HEK293T (cell line): Measurements from ENCODE around the gene ANK2.

Experiments used
- CTCF ChIA-PET: fragments of 350-600 bp; formaldehyde crosslinking; extraction: SDS; loops from one replicate; lab custom pipeline; 2021; ENCODE audit warnings: antibody characterized with exemption, inconsistent platforms; lab: Yijun Ruan, JAX
- POLR2A ChIA-PET: fragments of 350-600 bp; formaldehyde crosslinking; extraction: SDS; loops from one replicate; lab custom pipeline; 2020; ENCODE audit warnings: antibody characterized with exemption, inconsistent platforms; lab: Yijun Ruan, JAX
- DNase-seq: peaks from one replicate; pipeline ENCODE4 v3.0.0; 2012; ENCODE audit warnings: mixed read lengths; ENCODE audit errors: extremely low spot score
- ARNT ChIP-seq: fragments of 450-650 bp; IDR thresholded peaks from 2 replicates; pipeline ENCODE4 v1.6.1; 2017; ENCODE audit warnings: mild to moderate bottlenecking
- BHLHE40 ChIP-seq: fragments of 450-650 bp; IDR thresholded peaks from 2 replicates; pipeline ENCODE4 v1.6.1; 2016; ENCODE audit warnings: mild to moderate bottlenecking, moderate library complexity, borderline replicate concordance
- CTBP1 ChIP-seq: fragments of 450-650 bp; IDR thresholded peaks from 2 replicates; pipeline ENCODE4 v1.6.1; 2016; ENCODE audit warnings: borderline replicate concordance
- ELF4 ChIP-seq: fragments of 450-650 bp; IDR thresholded peaks from 2 replicates; pipeline ENCODE4 v1.6.1; 2017; ENCODE audit warnings: antibody characterized with exemption
- FOXA1 ChIP-seq: fragments of 450-650 bp; IDR thresholded peaks from 2 replicates; pipeline ENCODE4 v1.6.1; 2016; ENCODE audit warnings: mild to moderate bottlenecking
- FOXK2 ChIP-seq: fragments of 450-650 bp; IDR thresholded peaks from 2 replicates; pipeline ENCODE4 v1.6.1; 2016; ENCODE audit warnings: mild to moderate bottlenecking
- FOXM1 ChIP-seq: fragments of 450-650 bp; IDR thresholded peaks from 2 replicates; pipeline ENCODE4 v1.6.1; 2017; ENCODE audit warnings: mild to moderate bottlenecking, borderline replicate concordance
- HDGF ChIP-seq: fragments of 450-650 bp; IDR thresholded peaks from 2 replicates; pipeline ENCODE4 v1.6.1; 2017; ENCODE audit warnings: antibody characterized with exemption, borderline replicate concordance
- L3MBTL2 ChIP-seq: fragments of 450-650 bp; conservative IDR thresholded peaks from 2 replicates; pipeline ENCODE4 v1.6.1; 2016; ENCODE audit warnings: mild to moderate bottlenecking
- LEF1 ChIP-seq: fragments of 450-650 bp; IDR thresholded peaks from 2 replicates; pipeline ENCODE4 v1.6.1; 2017; ENCODE audit warnings: mild to moderate bottlenecking, borderline replicate concordance
- NFRKB ChIP-seq: fragments of 450-650 bp; IDR thresholded peaks from 2 replicates; pipeline ENCODE4 v1.6.1; 2016; ENCODE audit warnings: mild to moderate bottlenecking, moderate library complexity
- PKNOX1 ChIP-seq: fragments of 450-650 bp; IDR thresholded peaks from 2 replicates; pipeline ENCODE4 v1.6.1; 2016
- SP1 ChIP-seq: fragments of 450-650 bp; IDR thresholded peaks from 2 replicates; pipeline ENCODE4 v1.6.1; 2017
- SUZ12 ChIP-seq: fragments of 450-650 bp; IDR thresholded peaks from 2 replicates; pipeline ENCODE4 v1.6.1; 2016; ENCODE audit warnings: mild to moderate bottlenecking
- TARDBP ChIP-seq: fragments of 450-650 bp; IDR thresholded peaks from 2 replicates; pipeline ENCODE4 v1.6.1; 2016
- ZNF384 ChIP-seq: fragments of 450-650 bp; IDR thresholded peaks from 2 replicates; pipeline ENCODE4 v1.6.1; 2016

Gene ANK2

GRCh38 chr4:113083346-113083745, 33.9 kb downstream of the ANK2 start:
- ChIA-PET POLR2A (no interaction called here), CTCF (no interaction called here)
- no peak for DNase-seq

GRCh38 chr4:113086172-113086695, 36.8 kb downstream of the ANK2 start:
- POLR2A ChIA-PET: no interaction called here
- TF ChIP-seq ELF4 (no peak), HDGF (no peak), BHLHE40 (no peak), ARNT (no peak), SP1 (no peak), PKNOX1 (no peak), CTBP1 (no peak), LEF1 (no peak), FOXA1 (no peak), FOXK2 (no peak), L3MBTL2 (no peak), SUZ12 (no peak), TARDBP (no peak), FOXM1 (no peak), NFRKB (no peak), ZNF384 (no peak)
- CTCF ChIA-PET: no interaction called here

More at GRCh38 chr4:113083346-113083745, 33.9 kb downstream of the ANK2 start:
- TF ChIP-seq CTBP1 (no peak), L3MBTL2 (no peak), LEF1 (no peak), ELF4 (no peak), ZNF384 (no peak), HDGF (no peak), SP1 (no peak), FOXK2 (no peak), SUZ12 (no peak), PKNOX1 (no peak)

GRCh38 chr4:113088050-113088449, 38.6 kb downstream of the ANK2 start:
- ChIA-PET POLR2A (no interaction called here), CTCF (interaction anchor here (0.6 kb wide), 1 partner anchor 14 kb away, joined by 3 read pairs; no protein-coding TSS in a partner anchor)

More at GRCh38 chr4:113086172-113086695, 36.8 kb downstream of the ANK2 start:
- DNase-seq: no peak

GRCh38 chr4:113090954-113091353, 41.5 kb downstream of the ANK2 start:
- TF ChIP-seq FOXK2: no peak
- TF ChIP-seq NFRKB: no peak
- no peak for TF ChIP-seq BHLHE40
- TF ChIP-seq SP1: no peak
- DNase-seq: no peak
- ChIA-PET CTCF (no interaction called here), POLR2A (no interaction called here)

More at GRCh38 chr4:113088050-113088449, 38.6 kb downstream of the ANK2 start:
- DNase-seq: no peak
- no peak for TF ChIP-seq SUZ12
- TF ChIP-seq TARDBP: no peak
- no peak for TF ChIP-seq SP1
- no peak for TF ChIP-seq L3MBTL2
- TF ChIP-seq ZNF384: no peak
- TF ChIP-seq ARNT: no peak
- TF ChIP-seq FOXA1: no peak
- TF ChIP-seq FOXK2: no peak
- no peak for TF ChIP-seq FOXM1
- TF ChIP-seq LEF1: no peak
- TF ChIP-seq CTBP1: no peak
- TF ChIP-seq HDGF: no peak
- TF ChIP-seq BHLHE40: no peak
- no peak for TF ChIP-seq ELF4
- no peak for TF ChIP-seq PKNOX1
- TF ChIP-seq NFRKB: no peak

GRCh38 chr4:113094331-113094730, 44.9 kb downstream of the ANK2 start:
- CTCF ChIA-PET: interaction anchor here (0.9 kb wide), 1 partner anchor 329 kb away, joined by 4 read pairs; no protein-coding TSS in a partner anchor
- no peak for DNase-seq
- POLR2A ChIA-PET: no interaction called here
- TF ChIP-seq ARNT: no peak
- no peak for TF ChIP-seq SP1
- TF ChIP-seq FOXK2: no peak
- no peak for TF ChIP-seq LEF1
- no peak for TF ChIP-seq PKNOX1
- no peak for TF ChIP-seq FOXM1
- TF ChIP-seq L3MBTL2: no peak
- TF ChIP-seq FOXA1: no peak
- no peak for TF ChIP-seq HDGF
- no peak for TF ChIP-seq CTBP1
- no peak for TF ChIP-seq NFRKB

GRCh38 chr4:113094802-113095201, 45.3 kb downstream of the ANK2 start:
- no peak for TF ChIP-seq FOXA1
- no peak for TF ChIP-seq FOXM1
- no peak for TF ChIP-seq CTBP1
- no peak for TF ChIP-seq PKNOX1
- TF ChIP-seq FOXK2: no peak
- TF ChIP-seq SP1: no peak
- no peak for TF ChIP-seq TARDBP
- no peak for TF ChIP-seq ARNT
- TF ChIP-seq NFRKB: no peak
- no peak for TF ChIP-seq L3MBTL2
- no peak for TF ChIP-seq ELF4
- TF ChIP-seq LEF1: no peak
- no peak for TF ChIP-seq HDGF
- TF ChIP-seq BHLHE40: no peak
- no peak for TF ChIP-seq SUZ12
- no peak for TF ChIP-seq ZNF384
- ChIA-PET POLR2A (no interaction called here), CTCF (interaction anchor here (0.6 to 0.9 kb wide), 2 partner anchors 90 to 330 kb away, joined by 4 read pairs; no protein-coding TSS in a partner anchor)
- DNase-seq: peak; percentile 20
